Measurements from ENCODE around the gene HECA.
"Not testable (repeated sequence)": the region's sequence is repeated elsewhere in the genome, so short reads cannot be mapped to it uniquely, and the experiment has no call there.

The HECA gene

DNA sequence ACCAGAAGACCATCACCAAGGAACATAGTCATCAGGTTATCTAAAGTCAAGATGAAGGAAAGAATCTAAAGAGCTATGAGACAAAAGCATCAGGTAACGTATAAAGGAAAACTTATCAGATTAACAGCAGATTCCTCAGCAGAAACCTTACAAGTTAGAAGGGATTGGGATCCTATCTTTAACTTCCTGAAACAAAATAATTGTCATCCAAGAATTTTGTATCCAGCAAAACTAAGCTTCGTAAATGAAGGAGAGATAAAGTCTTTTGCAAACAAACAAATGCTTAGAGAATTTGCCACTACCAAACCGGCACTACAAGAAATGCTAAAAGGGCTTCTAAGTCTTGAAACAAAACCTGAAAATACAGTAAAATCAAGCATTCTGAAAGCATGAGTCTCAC lies 71.0 kb downstream of the HECA start:
- no peak for DNase-seq (ENCODE audit: low read depth in 3 of 3)

DNA sequence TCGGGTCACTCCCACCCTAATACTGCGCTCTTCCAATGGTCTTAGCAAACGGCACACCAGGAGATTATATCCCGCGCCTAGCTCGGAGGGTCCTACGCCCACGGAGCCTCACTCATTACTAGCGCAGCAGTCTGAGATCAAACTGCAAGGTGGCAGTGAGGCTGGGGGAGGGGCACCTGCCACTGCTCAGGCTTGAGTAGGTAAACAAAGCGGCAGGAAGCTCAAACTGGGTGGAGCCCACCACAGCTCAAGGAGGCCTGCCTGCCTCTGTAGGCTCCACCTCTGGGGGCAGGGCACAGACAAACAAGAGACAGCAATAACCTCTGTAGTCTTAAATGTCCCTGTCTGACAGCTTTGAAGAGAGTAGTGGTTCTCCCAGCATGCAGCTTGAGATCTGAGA lies 75.9 kb downstream of the HECA start:
- DNase-seq (ENCODE audit: low read depth in 3 of 3), result not testable (repeated sequence)

DNA sequence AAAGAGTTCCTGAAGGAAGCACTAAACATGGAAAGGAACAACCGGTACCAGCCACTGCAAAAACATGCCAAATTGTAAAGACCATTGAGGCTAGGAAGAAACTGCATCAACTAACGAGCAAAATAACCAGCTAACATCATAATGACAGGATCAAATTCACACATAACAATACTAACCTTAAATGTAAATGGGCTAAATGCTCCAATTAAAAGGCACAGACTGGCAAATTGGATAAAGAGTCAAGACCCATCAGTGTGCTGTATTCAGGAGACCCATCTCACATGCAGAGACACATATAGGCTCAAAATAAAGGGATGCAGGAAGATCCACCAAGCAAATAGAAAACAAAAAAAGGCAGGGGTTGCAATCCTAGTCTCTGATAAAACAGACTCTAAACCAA lies 77.6 kb downstream of the HECA start:
- not testable (repeated sequence) for DNase-seq (ENCODE audit: low read depth in 3 of 3)

DNA sequence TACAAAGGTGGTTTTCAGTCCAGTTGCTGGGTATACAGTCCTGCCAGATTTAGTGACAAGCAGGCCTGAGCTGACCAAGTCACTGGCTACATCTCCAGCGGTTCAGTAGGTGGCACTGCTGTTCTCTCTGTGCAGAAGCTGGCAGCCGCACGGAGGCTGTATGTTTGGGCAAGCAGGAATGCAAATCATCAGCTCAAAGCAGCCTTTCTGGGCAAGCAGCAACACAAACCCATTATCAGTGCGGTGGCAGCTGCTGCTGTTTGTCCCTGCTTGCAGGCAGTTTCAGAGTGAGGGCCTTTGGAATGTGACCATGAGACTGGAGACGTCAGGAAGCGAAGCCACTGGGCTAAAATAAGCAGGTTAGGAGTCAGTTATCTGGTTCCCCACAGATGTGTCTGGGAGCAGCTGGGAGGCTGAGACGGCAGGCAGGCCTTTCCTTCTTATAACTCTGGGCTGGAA lies 84.4 kb downstream of the HECA start:
- DNase-seq (ENCODE audit: low read depth in 3 of 3), result peak; percentile 52 to 66 (median 55)

DNA sequence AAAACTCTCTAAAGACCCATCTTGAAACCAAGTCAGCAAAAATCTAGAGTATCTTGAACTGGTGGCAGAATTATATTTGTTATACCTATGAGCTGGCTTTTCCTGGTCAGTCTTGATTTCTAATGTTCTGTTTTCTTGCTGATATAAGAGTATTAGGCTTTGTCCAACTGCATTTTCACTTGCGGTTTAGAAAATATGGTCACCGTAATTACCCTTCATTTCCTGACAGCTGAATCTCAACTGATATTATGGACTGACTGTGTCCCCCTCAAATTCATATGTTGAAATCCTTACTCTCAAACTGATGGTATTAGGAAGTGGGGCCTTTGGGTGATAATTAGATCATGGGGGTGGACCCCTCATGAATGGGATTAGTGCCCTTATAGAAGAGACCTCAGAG lies 84.9 kb downstream of the HECA start:
- DNase-seq (ENCODE audit: low read depth in 3 of 3), result no peak

DNA sequence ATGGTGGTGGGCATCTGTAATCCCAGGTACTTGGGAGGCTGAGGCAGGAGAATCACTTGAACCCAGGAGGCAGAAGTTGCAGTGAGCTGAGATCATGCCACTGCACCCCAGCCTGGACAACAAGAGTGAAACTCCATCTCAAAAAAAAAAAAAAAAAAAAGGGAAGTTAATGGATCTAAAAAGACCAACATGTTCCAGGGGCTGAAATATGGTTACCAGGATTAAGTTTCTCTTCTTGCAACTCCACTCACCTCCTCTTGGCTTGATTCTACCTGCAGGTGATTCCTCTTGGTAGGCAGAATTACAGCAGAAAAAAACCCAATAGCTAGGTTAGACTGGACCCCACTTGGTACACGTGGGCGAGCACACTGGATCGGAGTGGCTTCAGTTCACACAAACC lies 93.5 kb downstream of the HECA start:
- DNase-seq (ENCODE audit: low read depth in 3 of 3), result not testable (repeated sequence)
